H1 (cell line): Measurements from ENCODE around the gene PDYN. TPM values are rescaled to one million over a fixed set of nuclear protein-coding genes. Genes with fewer than 3 reads are reported as not detected.

Source experiments
- CTCF ChIA-PET: fragments of 300-600 bp; sonication (Branson Sonifier 250); formaldehyde crosslinking; loops from one replicate; lab custom pipeline; 2021; ENCODE audit not compliant: partially characterized antibody; lab: Charles Lee
- POLR2A ChIA-PET: fragments of 300-600 bp; sonication (Branson Sonifier 250); formaldehyde crosslinking; loops from one replicate; lab custom pipeline; 2021; ENCODE audit warnings: inconsistent platforms; ENCODE audit not compliant: partially characterized antibody; lab: Charles Lee
- DNase-seq, 2 experiments: peaks; one replicate each; pipeline versions ENCODE4 v3.0.0 to v3.0.0-alpha.2; 2010 to 2022; ENCODE audit warnings: low spot score in 2 of 2, low read depth in 1 of 2, mixed read lengths in 1 of 2
- FAIRE-seq: peaks from 2 replicates; lab custom pipeline; 2011; peaks lifted over from hg19 to GRCh38; lab: Jason Lieb, UNC
- H2AFZ ChIP-seq: 2 replicates; pipeline ENCODE4 v1.8.1; 2012; ENCODE audit warnings: low read length, inconsistent platforms
- H2AK5ac ChIP-seq: 2 replicates; pipeline ENCODE4 v1.6.1; 2013; ENCODE audit warnings: low read depth, low read length
- H2BK120ac ChIP-seq: replicated peaks from 2 replicates; pipeline ENCODE3; 2013; ENCODE audit warnings: low read depth, low read length, inconsistent platforms
- H2BK12ac ChIP-seq: 2 replicates; pipeline ENCODE4 v1.6.1; 2013; ENCODE audit warnings: low read depth, low read length
- H2BK15ac ChIP-seq: 2 replicates; pipeline ENCODE4 v1.6.1; 2013; ENCODE audit warnings: low read length
- H2BK20ac ChIP-seq: 2 replicates; pipeline ENCODE4 v1.6.1; 2013; ENCODE audit warnings: low read length
- H2BK5ac ChIP-seq: 2 replicates; pipeline ENCODE4 v1.6.1; 2013; ENCODE audit warnings: low read depth, low read length
- H3K14ac ChIP-seq: 2 replicates; pipeline ENCODE4 v1.6.1; 2013; ENCODE audit warnings: inconsistent platforms; ENCODE audit not compliant: insufficient read length
- H3K18ac ChIP-seq: 2 replicates; pipeline ENCODE4 v1.6.1; 2013; ENCODE audit warnings: low read length; ENCODE audit errors: extremely low read depth
- H3K23ac ChIP-seq: 2 replicates; pipeline ENCODE4 v1.6.1; 2013; ENCODE audit warnings: inconsistent platforms; ENCODE audit not compliant: insufficient read length
- H3K23me2 ChIP-seq: 2 replicates; pipeline ENCODE4 v1.6.1; 2013; ENCODE audit warnings: low read depth, low read length
- H3K27ac ChIP-seq: 2 replicates; pipeline ENCODE4 v1.6.1; 2011; ENCODE audit warnings: low read depth, low read length, inconsistent platforms
- H3K27me3 ChIP-seq, 4 experiments: replicated peaks in 1 of 4; 1 replicate in 1 of 4; 2 replicates in 3 of 4; pipeline versions ENCODE4 v1.6.1 to v1.8.1; 2011 to 2013; ENCODE audit warnings: low read length in 3 of 4, mild to moderate bottlenecking in 3 of 4, inconsistent platforms in 2 of 4, mixed read lengths in 2 of 4, moderate library complexity in 1 of 4; ENCODE audit not compliant: control insufficient read depth in 3 of 4, insufficient read depth in 3 of 4; ENCODE audit errors: extremely low read depth in 1 of 4
- H3K36me3 ChIP-seq, 4 experiments: 2 replicates each; pipeline versions ENCODE4 v1.6.1 to v1.8.1; 2011 to 2013; ENCODE audit warnings: mild to moderate bottlenecking in 4 of 4, low read length in 3 of 4, moderate library complexity in 2 of 4, control low read depth in 1 of 4, inconsistent platforms in 1 of 4; ENCODE audit not compliant: insufficient read depth in 4 of 4, control insufficient read depth in 2 of 4
- H3K4ac ChIP-seq: replicated peaks from 2 replicates; pipeline ENCODE3; 2013; ENCODE audit warnings: low read length, low read depth, mixed read lengths, inconsistent platforms; ENCODE audit not compliant: insufficient read length
- H3K4me1 ChIP-seq, 4 experiments: replicated peaks in 1 of 4; 1 replicate in 1 of 4; 2 replicates in 3 of 4; pipeline versions ENCODE4 v1.6.1 to v1.8.1; 2011 to 2013; ENCODE audit warnings: low read length in 3 of 4, inconsistent platforms in 2 of 4, mixed read lengths in 1 of 4; ENCODE audit not compliant: insufficient read depth in 4 of 4, control insufficient read depth in 3 of 4
- H3K4me2 ChIP-seq, 2 experiments: 2 replicates each; pipeline versions ENCODE4 v1.6.1 to v1.8.1; 2011 to 2013; ENCODE audit warnings: low read depth in 2 of 2, low read length in 2 of 2, control low read depth in 1 of 2, inconsistent platforms in 1 of 2, mild to moderate bottlenecking in 1 of 2; ENCODE audit not compliant: insufficient read depth in 1 of 2
- H3K4me3 ChIP-seq, 4 experiments: fragments of 200-600, 300-600 bp in 1 of 4; sonication (generic), shearing (Covaris generic), sonication (Bioruptor Twin) in 1 of 4; 2 replicates each; pipeline versions ENCODE4 v1.5.1 to v1.8.1; 2011 to 2016; ENCODE audit warnings: low read length in 4 of 4, low read depth in 3 of 4, control low read depth in 2 of 4, inconsistent platforms in 2 of 4, mild to moderate bottlenecking in 2 of 4, mixed read lengths in 1 of 4, moderate library complexity in 1 of 4; ENCODE audit not compliant: insufficient read depth in 2 of 4; ENCODE audit errors: extremely low read depth in 1 of 4
- H3K56ac ChIP-seq: replicated peaks from 2 replicates; pipeline ENCODE3; 2013; ENCODE audit warnings: low read depth, mild to moderate bottlenecking, mixed read lengths, low read length, inconsistent platforms; ENCODE audit not compliant: insufficient read length
- H3K79me1 ChIP-seq: 2 replicates; pipeline ENCODE4 v1.6.1; 2013; ENCODE audit warnings: low read depth, low read length, control low read depth
- H3K79me2 ChIP-seq, 2 experiments: 2 replicates each; pipeline versions ENCODE4 v1.6.1 to v1.8.1; 2012 to 2013; ENCODE audit warnings: low read length in 2 of 2, mild to moderate bottlenecking in 2 of 2, inconsistent platforms in 1 of 2; ENCODE audit not compliant: insufficient read depth in 2 of 2, control insufficient read depth in 1 of 2
- H3K9ac ChIP-seq, 4 experiments: replicated peaks in 1 of 4; 1 replicate in 1 of 4; 2 replicates in 3 of 4; pipeline versions ENCODE4 v1.6.1 to v1.8.1; 2011 to 2013; ENCODE audit warnings: low read depth in 3 of 4, low read length in 3 of 4, control low read depth in 2 of 4, mild to moderate bottlenecking in 2 of 4, moderate library complexity in 2 of 4, inconsistent platforms in 1 of 4; ENCODE audit errors: extremely low read depth in 1 of 4
- H3K9me3 ChIP-seq, 2 experiments: 2 replicates each; pipeline versions ENCODE4 v1.6.1 to v1.8.1; 2012 to 2013; ENCODE audit warnings: mild to moderate bottlenecking in 2 of 2, moderate library complexity in 2 of 2, control low read depth in 1 of 2, inconsistent platforms in 1 of 2, low read depth in 1 of 2, low read length in 1 of 2, mixed read lengths in 1 of 2; ENCODE audit not compliant: insufficient read depth in 2 of 2
- H4K20me1 ChIP-seq, 2 experiments: replicated peaks in 1 of 2; 2 replicates each; pipeline versions ENCODE3 to v1.8.1; 2011 to 2013; ENCODE audit warnings: inconsistent platforms in 2 of 2, low read length in 2 of 2, mild to moderate bottlenecking in 1 of 2; ENCODE audit not compliant: insufficient read depth in 2 of 2, control insufficient read depth in 1 of 2
- H4K5ac ChIP-seq: 2 replicates; pipeline ENCODE4 v1.6.1; 2013; ENCODE audit warnings: low read length, low read depth, mixed read lengths, inconsistent platforms; ENCODE audit not compliant: insufficient read length
- H4K8ac ChIP-seq: 2 replicates; pipeline ENCODE4 v1.8.0; 2013; ENCODE audit warnings: mild to moderate bottlenecking, moderate library complexity, low read length, inconsistent platforms; ENCODE audit not compliant: insufficient read depth; ENCODE audit errors: extremely low read depth
- H4K91ac ChIP-seq: replicated peaks from 2 replicates; pipeline ENCODE3; 2013; ENCODE audit warnings: low read length, mixed read lengths, inconsistent platforms; ENCODE audit not compliant: insufficient read length
- HDAC2 ChIP-seq, 2 experiments: fragments of 300-600 bp in 1 of 2; sonication (generic) in 1 of 2; IDR thresholded peaks; 2 replicates each; pipeline ENCODE4 v1.6.1; 2011 to 2012; ENCODE audit warnings: low read depth in 2 of 2, low read length in 2 of 2, mild to moderate bottlenecking in 2 of 2, moderate library complexity in 2 of 2, borderline replicate concordance in 1 of 2, inconsistent platforms in 1 of 2
- RAD21 ChIP-seq, 2 experiments: IDR thresholded peaks in 1 of 2; conservative IDR thresholded peaks in 1 of 2; 2 replicates each; pipeline ENCODE4 v1.6.1; 2011; ENCODE audit warnings: low read depth in 2 of 2, low read length in 2 of 2, improper control_type of control experiment in 1 of 2, inconsistent platforms in 1 of 2, mild to moderate bottlenecking in 1 of 2, moderate library complexity in 1 of 2
- SP1 ChIP-seq: IDR thresholded peaks from 2 replicates; pipeline ENCODE4 v1.6.1; 2011; ENCODE audit warnings: low read depth, low read length
- WGBS, 2 experiments: shearing (Covaris generic) in 1 of 2; methylation state at CpG; one replicate each; pipeline versions ENCODE4 v1.1.6 to v1.1.7; 2013 to 2015; ENCODE audit warnings: low lambda C conversion rate in 2 of 2, mixed read lengths in 2 of 2, inconsistent platforms in 1 of 2, low coverage in 1 of 2, missing lambda C conversion rate in 1 of 2; ENCODE audit not compliant: insufficient replicate concordance in 2 of 2, insufficient coverage in 1 of 2, insufficient read length in 1 of 2; ENCODE audit errors: extremely low coverage in 1 of 2, missing lambda C conversion rate in 1 of 2; 5-methylcytosine and 5-hydroxymethylcytosine counted together
- polyA plus RNA-seq, 7 experiments: library from polyadenylated mRNA; depleted of rRNA in 3 of 7; stranded (reverse) in 5 of 7; unstranded in 2 of 7; fragments of >200 nt in 5 of 7; fragments of 200-250 nt in 2 of 7; gene quantifications; 1 replicate in 5 of 7; 2 replicates in 1 of 7; 4 replicates in 1 of 7; pipeline versions ENCODE4 v1.2.1 to v1.2.3, GENCODE V29; 2011 to 2013; ENCODE audit warnings: missing spikeins in 2 of 7, mixed read lengths in 2 of 7
- total RNA-seq: library from RNA; stranded (reverse); fragmentation: NEBNext Ultra II Directional; extraction: Animal tissue kit (Norgen Biotek cat#: 25700); gene quantifications from 2 replicates; pipeline ENCODE4 v1.2.1, GENCODE V29; 2021

The PDYN gene
- total and polyA plus RNA-seq, 2 of the 8 experiments (the other 6 are each of a cell fraction or from before 2014, with no cell fraction given): 0.54 to 0.60 TPM

DNA sequence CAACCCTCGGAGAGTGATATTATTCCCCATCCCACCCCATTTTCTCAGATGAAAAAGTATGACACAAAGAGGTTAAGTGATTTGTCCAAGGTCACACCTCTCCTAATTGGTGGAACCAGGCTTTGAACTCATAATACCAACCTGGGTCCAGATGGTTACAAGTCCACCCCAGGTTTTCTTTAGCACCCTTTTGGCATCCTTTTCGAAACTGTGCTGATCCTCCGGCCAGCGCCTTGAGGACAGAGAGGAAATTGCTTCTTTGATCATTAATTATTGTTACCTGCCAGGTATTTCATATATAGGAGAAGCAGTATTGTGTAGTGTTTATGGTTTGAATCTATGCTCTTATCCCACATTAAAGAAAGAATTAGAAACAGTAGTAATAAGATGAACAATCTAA is 29.3 kb upstream of the PDYN start:
- POLR2A ChIA-PET: interaction anchor here (0.6 kb wide), 1 partner anchor 12 kb away, joined by 3 read pairs; no protein-coding TSS in a partner anchor
- H3K14ac ChIP-seq: no peak overlapping the region
- no peak overlapping the region for H3K4me2 ChIP-seq
- no peaks in the 10 kb centered on the region for H3K4me1 ChIP-seq
- no peak overlapping the region for H3K23ac ChIP-seq
- no peak overlapping the region for H2BK15ac ChIP-seq
- no peak overlapping the region for H4K5ac ChIP-seq
- no peak overlapping the region for H3K27ac ChIP-seq
- H4K91ac ChIP-seq: no peak overlapping the region
- 60% methylated on average over 4 of the region's 4 CpGs; no CpG with 5 or more reads in 1 of the 2 experiments for WGBS, 2 experiments
- no peak overlapping the region for H3K56ac ChIP-seq
- H3K9me3 ChIP-seq: no peaks in the 10 kb centered on the region
- no peak overlapping the region for H3K4ac ChIP-seq
- no peaks in the 10 kb centered on the region for H3K23me2 ChIP-seq
- H3K79me1 ChIP-seq: no peaks in the 10 kb centered on the region
- no peak overlapping the region for H2BK5ac ChIP-seq
- no peaks in the 10 kb centered on the region for H3K27me3 ChIP-seq
- H3K36me3 ChIP-seq: no peaks in the 10 kb centered on the region
- H2BK120ac ChIP-seq: no peak overlapping the region
- no peak overlapping the region for H2BK20ac ChIP-seq
- H3K4me3 ChIP-seq: no peak overlapping the region
- TF ChIP-seq SP1: peak; percentile 73
- no peak for TF ChIP-seq HDAC2 (IDR thresholded peaks at IDR 0.05; ENCODE audit: borderline replicate concordance in 1 of 2, low read depth in 2 of 2, low read length in 2 of 2)
- TF ChIP-seq RAD21 (IDR thresholded peaks at IDR 0.05 in 1 of 2, conservative IDR thresholded peaks at IDR 0.05 in 1 of 2; ENCODE audit: low read depth in 2 of 2, low read length in 2 of 2): peak in 1 of 2 experiments; percentile 13; a peak in 1 of 4 replicates
- H4K20me1 ChIP-seq: no peaks in the 10 kb centered on the region
- no peak overlapping the region for H3K9ac ChIP-seq
- CTCF ChIA-PET: interaction anchor here (0.9 to 9.5 kb wide), 5 partner anchors 9 to 149 kb away, joined by 3 to 88 read pairs (median 4); no protein-coding TSS in a partner anchor
- H3K18ac ChIP-seq: no peak overlapping the region
- H2AK5ac ChIP-seq: no peak overlapping the region
- FAIRE-seq: peak; percentile 50
- no peak for DNase-seq
- no peak overlapping the region for H2BK12ac ChIP-seq
- H4K8ac ChIP-seq: no peak overlapping the region
- H3K79me2 ChIP-seq: no peaks in the 10 kb centered on the region
- no peak overlapping the region for H2AFZ ChIP-seq
